ENCODE data around the gene SMR3A.

SMR3A gene

GRCh38 chr4:70392057-70392776, 31.7 kb downstream of the SMR3A start:
- H3K4me3 ChIP-seq (ENCODE audit: low read length), result no peak overlapping the region
- TF ChIP-seq ZNF274 (IDR thresholded peaks at IDR 0.05; ENCODE audit: low read depth, low read length), result no peak

- no peak for TF ChIP-seq ZNF274 (IDR thresholded peaks at IDR 0.05; ENCODE audit: low read depth, low read length)
- H3K4me3 ChIP-seq (ENCODE audit: low read length), result no peak within 1 kb of the TSS
These were observed 37.0 kb downstream of the SMR3A start, which contains the start of gene OPRPN for GRCh38 chr4:70397580-70397979. TSS of gene OPRPN (plus strand) at chr4:70397940. CDS start at chr4:70399286, 1,346 bp downstream.

GRCh38 chr4:70399319-70399718, 38.8 kb downstream of the SMR3A start:
- no peak for TF ChIP-seq ZNF274 (IDR thresholded peaks at IDR 0.05; ENCODE audit: low read depth, low read length)
- H3K4me3 ChIP-seq (ENCODE audit: low read length), result no peak overlapping the region

- no peak for TF ChIP-seq ZNF274 (IDR thresholded peaks at IDR 0.05; ENCODE audit: low read depth, low read length)
- H3K4me3 ChIP-seq (ENCODE audit: low read length), result no peak overlapping the region
These were observed 42.2 kb downstream of the SMR3A start for GRCh38 chr4:70402762-70403161.

GRCh38 chr4:70405765-70406164, 45.2 kb downstream of the SMR3A start:
- no peak for TF ChIP-seq ZNF274 (IDR thresholded peaks at IDR 0.05; ENCODE audit: low read depth, low read length)
- H3K4me3 ChIP-seq (ENCODE audit: low read length), result no peak overlapping the region
